Fibroblast of pulmonary artery (primary cell): ENCODE results near the gene CIAO3.
A peak's percentile ranks its signal among the peaks of the same experiment; 100 is the strongest.

ENCODE experiments used
- DNase-seq: peaks from one replicate; pipeline ENCODE4 v3.0.0-alpha.2; 2010; ENCODE audit warnings: low read depth
- H3K4me3 ChIP-seq: replicated peaks from 2 replicates; pipeline ENCODE4 v1.5.1; 2011; ENCODE audit warnings: low read depth, mild to moderate bottlenecking, control low read depth, low read length, moderate library complexity
- TF ChIP-seq, protein P1 (sequence below): IDR thresholded peaks from 2 replicates; pipeline ENCODE4 v1.5.1; 2011; ENCODE audit warnings: mild to moderate bottlenecking, control low read depth, low read length, inconsistent platforms; ENCODE audit errors: missing control alignments

Gene CIAO3

DNA sequence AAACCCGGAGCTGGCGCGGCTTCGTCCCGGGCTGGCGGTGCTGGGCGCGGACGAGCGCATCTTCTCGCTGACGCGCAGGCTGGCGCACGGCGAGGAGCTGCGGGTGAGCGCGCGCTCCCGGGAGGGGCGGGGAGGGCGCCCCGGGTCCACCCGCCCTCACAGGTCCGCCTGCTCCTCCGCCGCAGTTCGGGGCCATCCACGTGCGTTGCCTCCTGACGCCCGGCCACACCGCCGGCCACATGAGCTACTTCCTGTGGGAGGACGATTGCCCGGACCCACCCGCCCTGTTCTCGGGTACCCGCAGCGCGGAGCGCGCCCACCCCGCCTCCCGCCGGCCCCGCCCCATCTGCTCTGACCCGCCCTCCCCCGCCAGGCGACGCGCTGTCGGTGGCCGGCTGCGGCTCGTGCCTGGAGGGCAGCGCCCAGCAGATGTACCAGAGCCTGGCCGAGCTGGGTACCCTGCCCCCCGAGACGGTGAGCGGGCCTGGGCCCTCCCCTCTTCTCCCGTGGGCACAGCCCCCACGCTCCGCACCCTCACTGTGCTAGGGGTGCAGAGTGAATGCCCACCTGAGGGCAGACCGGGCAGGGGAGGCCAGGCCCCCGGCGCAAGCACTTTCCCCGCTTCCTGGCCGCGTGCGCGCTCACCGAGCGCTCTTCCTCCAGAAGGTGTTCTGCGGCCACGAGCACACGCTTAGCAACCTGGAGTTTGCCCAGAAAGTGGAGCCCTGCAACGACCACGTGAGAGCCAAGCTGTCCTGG, 12.5 kb downstream of the CIAO3 start:
- peak; percentile 73 for DNase-seq
- H3K4me3 ChIP-seq, result peak overlapping the region; percentile 65
- TF ChIP-seq, protein P1, sequence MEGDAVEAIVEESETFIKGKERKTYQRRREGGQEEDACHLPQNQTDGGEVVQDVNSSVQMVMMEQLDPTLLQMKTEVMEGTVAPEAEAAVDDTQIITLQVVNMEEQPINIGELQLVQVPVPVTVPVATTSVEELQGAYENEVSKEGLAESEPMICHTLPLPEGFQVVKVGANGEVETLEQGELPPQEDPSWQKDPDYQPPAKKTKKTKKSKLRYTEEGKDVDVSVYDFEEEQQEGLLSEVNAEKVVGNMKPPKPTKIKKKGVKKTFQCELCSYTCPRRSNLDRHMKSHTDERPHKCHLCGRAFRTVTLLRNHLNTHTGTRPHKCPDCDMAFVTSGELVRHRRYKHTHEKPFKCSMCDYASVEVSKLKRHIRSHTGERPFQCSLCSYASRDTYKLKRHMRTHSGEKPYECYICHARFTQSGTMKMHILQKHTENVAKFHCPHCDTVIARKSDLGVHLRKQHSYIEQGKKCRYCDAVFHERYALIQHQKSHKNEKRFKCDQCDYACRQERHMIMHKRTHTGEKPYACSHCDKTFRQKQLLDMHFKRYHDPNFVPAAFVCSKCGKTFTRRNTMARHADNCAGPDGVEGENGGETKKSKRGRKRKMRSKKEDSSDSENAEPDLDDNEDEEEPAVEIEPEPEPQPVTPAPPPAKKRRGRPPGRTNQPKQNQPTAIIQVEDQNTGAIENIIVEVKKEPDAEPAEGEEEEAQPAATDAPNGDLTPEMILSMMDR, result no peak

GRCh38 chr16:727291-727977, 13.4 kb downstream of the CIAO3 start:
- no peak for DNase-seq
- peak overlapping the region; percentile 65 for H3K4me3 ChIP-seq
- TF ChIP-seq, protein P1, result no peak

DNA sequence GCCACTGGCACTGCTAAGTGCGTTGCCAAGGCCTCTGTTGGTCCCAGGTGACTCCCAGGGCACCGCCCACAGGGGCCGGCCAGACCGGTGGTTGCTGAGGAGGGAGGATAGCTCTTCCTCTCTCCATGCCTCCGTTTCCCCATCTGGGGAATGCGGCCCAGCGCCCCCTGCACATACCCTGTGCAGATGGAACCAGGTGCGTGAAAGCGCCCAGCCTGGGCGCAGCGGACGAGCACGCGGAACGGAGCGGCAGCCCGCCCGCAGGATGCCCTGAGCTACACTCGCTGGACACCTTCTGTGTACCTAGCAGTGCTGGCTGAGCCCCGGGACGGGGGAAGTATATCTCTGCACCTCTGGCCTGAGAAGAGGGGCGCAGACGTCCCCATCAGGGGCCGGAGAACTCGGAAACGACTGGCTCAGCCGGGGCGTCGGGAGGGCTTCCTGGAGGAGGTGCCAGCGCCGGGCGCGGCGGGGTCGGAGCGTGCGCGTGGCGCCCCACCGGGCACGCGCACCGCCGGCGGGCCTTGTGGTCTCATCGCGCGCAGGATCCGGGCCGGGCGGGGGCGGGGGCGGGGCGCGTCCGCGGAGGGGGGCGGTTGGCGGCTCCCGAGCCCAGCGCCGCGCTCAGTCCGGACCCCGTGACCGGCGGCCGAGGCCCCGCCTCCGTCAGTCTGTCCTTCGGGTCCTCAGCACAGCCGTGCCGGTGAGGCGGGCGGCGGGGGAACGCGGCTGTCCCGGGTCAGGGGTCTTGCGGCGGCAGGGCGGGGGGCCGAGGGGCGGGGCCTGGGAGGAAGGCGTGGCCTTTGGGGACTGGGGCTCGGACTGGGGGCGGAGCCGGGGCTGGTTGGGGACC, 14.1 kb downstream of the CIAO3 start, which contains the start of the genes CCDC78 and HAGHL:
TSS of gene CCDC78 (minus strand) at position 6 of the 853 bp plus-strand sequence. CDS start 76 bp downstream, outside the sequence.
TSS of gene HAGHL (plus strand) at position 669 of the 853 bp plus-strand sequence. CDS start 404 bp downstream, outside the sequence.
- peak within 1 kb of the TSS; percentile 65 for H3K4me3 ChIP-seq
- peak; percentile 32 for DNase-seq
- TF ChIP-seq, protein P1, result no peak

DNA sequence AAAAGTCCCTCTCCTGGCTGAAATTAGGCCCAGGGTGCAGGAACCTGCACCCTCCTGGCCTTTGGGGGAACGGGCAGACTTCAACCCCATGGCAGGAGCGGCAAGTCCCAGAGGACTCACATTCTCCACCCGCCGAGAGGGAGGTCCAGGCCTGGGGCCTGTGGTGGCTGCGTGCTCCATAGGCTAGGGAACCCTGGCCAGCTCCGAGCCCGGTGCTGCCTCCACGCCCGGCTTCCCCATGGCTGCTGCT, 14.7 kb downstream of the CIAO3 start:
- no peak for DNase-seq
- TF ChIP-seq, protein P1, result no peak
- H3K4me3 ChIP-seq, result no peak overlapping the region

GRCh38 chr16:725463-726187, 15.2 kb downstream of the CIAO3 start:
- H3K4me3 ChIP-seq, result no peak overlapping the region
- TF ChIP-seq, protein P1, result no peak
- DNase-seq, result no peak

GRCh38 chr16:725041-725376, 15.8 kb downstream of the CIAO3 start:
- no peak for DNase-seq
- TF ChIP-seq, protein P1, result no peak
- H3K4me3 ChIP-seq, result no peak overlapping the region
